22Rv1 (cell line): ENCODE measurements around the gene ATP1A4.

ENCODE experiments used
- H3K27ac ChIP-seq: fragments of 450-650 bp; 2 replicates; pipeline ENCODE4 v1.5.1; 2017
- CTCF ChIP-seq: fragments of 450-650 bp; IDR thresholded peaks from 2 replicates; pipeline ENCODE4 v1.5.1; 2017; ENCODE audit warnings: mild to moderate bottlenecking
- ZFX ChIP-seq: fragments of 450-650 bp; IDR thresholded peaks from 2 replicates; pipeline ENCODE4 v1.6.1; 2017; ENCODE audit warnings: antibody characterized with exemption, borderline replicate concordance

ATP1A4 gene

GRCh38 chr1:160129046-160129445 is 22.4 kb upstream of the ATP1A4 start:
- TF ChIP-seq ZFX (no peak), CTCF (no peak)
- no peak overlapping the region for H3K27ac ChIP-seq

- no peak overlapping the region for H3K27ac ChIP-seq
- TF ChIP-seq ZFX: no peak
- TF ChIP-seq CTCF: no peak
Observed at GRCh38 chr1:160129558-160129957, 21.8 kb upstream of the ATP1A4 start.

- no peak overlapping the region for H3K27ac ChIP-seq
- TF ChIP-seq ZFX: no peak
Observed at GRCh38 chr1:160129966-160130365, 21.4 kb upstream of the ATP1A4 start.

- TF ChIP-seq CTCF: no peak
- no peak overlapping the region for H3K27ac ChIP-seq
Observed at GRCh38 chr1:160130486-160130885, 20.9 kb upstream of the ATP1A4 start.

- H3K27ac ChIP-seq: no peak overlapping the region
- no peak for TF ChIP-seq ZFX
- no peak for TF ChIP-seq CTCF
Observed at GRCh38 chr1:160130939-160131338, 20.5 kb upstream of the ATP1A4 start.

- TF ChIP-seq ZFX: no peak
- no peak for TF ChIP-seq CTCF
- peak overlapping the region; percentile 7; the same call in 1 of the 2 replicates for H3K27ac ChIP-seq
Observed at GRCh38 chr1:160131803-160132565, 19.4 kb upstream of the ATP1A4 start.

GRCh38 chr1:160133990-160134770 is 17.2 kb upstream of the ATP1A4 start:
- H3K27ac ChIP-seq: no peak overlapping the region
- TF ChIP-seq CTCF: no peak
- no peak for TF ChIP-seq ZFX
